Measurements from ENCODE around the gene RAB36. TPM values are rescaled to one million over a fixed set of nuclear protein-coding genes. Genes with fewer than 3 reads are reported as not detected.

The RAB36 gene
- polyA plus RNA-seq, 1 donor from 2014 or later, result 3.2 TPM

GRCh38 chr22:23196165-23196564 is 50.9 kb downstream of the RAB36 start:
- no peaks in the 10 kb centered on the region for H3F3A ChIP-seq (ENCODE audit: insufficient read depth, low read length, poor library complexity, severe bottlenecking)
- TF ChIP-seq EZH2 (IDR thresholded peaks at IDR 0.05; ENCODE audit: borderline replicate concordance, insufficient read depth, low read length, poor library complexity, severe bottlenecking), result no peak
- TF ChIP-seq POLR2AphosphoS5 (IDR thresholded peaks at IDR 0.05), result no peak
- no peak for TF ChIP-seq EP300 (conservative IDR thresholded peaks at IDR 0.05; ENCODE audit: poor library complexity, severe bottlenecking)
- TF ChIP-seq TAF1 (IDR thresholded peaks at IDR 0.05; ENCODE audit: low read depth), result no peak
- TF ChIP-seq SMC3 (conservative IDR thresholded peaks at IDR 0.05; ENCODE audit: poor library complexity), result no peak
- TF ChIP-seq CTCF (IDR thresholded peaks at IDR 0.05; ENCODE audit: poor library complexity, severe bottlenecking), result no peak
- no peak for TF ChIP-seq RAD21 (conservative IDR thresholded peaks at IDR 0.05)
- TF ChIP-seq MXI1 (conservative IDR thresholded peaks at IDR 0.05; ENCODE audit: poor library complexity, severe bottlenecking), result no peak
- TF ChIP-seq, protein P1, sequence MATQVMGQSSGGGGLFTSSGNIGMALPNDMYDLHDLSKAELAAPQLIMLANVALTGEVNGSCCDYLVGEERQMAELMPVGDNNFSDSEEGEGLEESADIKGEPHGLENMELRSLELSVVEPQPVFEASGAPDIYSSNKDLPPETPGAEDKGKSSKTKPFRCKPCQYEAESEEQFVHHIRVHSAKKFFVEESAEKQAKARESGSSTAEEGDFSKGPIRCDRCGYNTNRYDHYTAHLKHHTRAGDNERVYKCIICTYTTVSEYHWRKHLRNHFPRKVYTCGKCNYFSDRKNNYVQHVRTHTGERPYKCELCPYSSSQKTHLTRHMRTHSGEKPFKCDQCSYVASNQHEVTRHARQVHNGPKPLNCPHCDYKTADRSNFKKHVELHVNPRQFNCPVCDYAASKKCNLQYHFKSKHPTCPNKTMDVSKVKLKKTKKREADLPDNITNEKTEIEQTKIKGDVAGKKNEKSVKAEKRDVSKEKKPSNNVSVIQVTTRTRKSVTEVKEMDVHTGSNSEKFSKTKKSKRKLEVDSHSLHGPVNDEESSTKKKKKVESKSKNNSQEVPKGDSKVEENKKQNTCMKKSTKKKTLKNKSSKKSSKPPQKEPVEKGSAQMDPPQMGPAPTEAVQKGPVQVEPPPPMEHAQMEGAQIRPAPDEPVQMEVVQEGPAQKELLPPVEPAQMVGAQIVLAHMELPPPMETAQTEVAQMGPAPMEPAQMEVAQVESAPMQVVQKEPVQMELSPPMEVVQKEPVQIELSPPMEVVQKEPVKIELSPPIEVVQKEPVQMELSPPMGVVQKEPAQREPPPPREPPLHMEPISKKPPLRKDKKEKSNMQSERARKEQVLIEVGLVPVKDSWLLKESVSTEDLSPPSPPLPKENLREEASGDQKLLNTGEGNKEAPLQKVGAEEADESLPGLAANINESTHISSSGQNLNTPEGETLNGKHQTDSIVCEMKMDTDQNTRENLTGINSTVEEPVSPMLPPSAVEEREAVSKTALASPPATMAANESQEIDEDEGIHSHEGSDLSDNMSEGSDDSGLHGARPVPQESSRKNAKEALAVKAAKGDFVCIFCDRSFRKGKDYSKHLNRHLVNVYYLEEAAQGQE (IDR thresholded peaks at IDR 0.05; ENCODE audit: borderline replicate concordance), result no peak
- H3K9me3 ChIP-seq (ENCODE audit: low read length), result no peaks in the 10 kb centered on the region
- no peak overlapping the region for H3K9ac ChIP-seq (ENCODE audit: low read length)
- H2AFZ ChIP-seq (ENCODE audit: low read depth, low read length), result no peak overlapping the region
- H3K27me3 ChIP-seq (ENCODE audit: insufficient read depth, low read depth, low read length), result no peaks in the 10 kb centered on the region
- no peak overlapping the region for H3K4me3 ChIP-seq (ENCODE audit: low read length)
- no peak overlapping the region for H3K4me2 ChIP-seq (ENCODE audit: low read length)
- peaks cover 12% of the 10 kb centered on the region for H3K36me3 ChIP-seq (ENCODE audit: insufficient read depth, low read length)
- H4K20me1 ChIP-seq (ENCODE audit: insufficient read depth), result peaks cover 6% of the 10 kb centered on the region
- peaks cover 64% of the 10 kb centered on the region for H3K79me2 ChIP-seq (replicated peaks; ENCODE audit: insufficient read depth, low read length)
- no peaks in the 10 kb centered on the region for H3K9me2 ChIP-seq (ENCODE audit: insufficient read depth, low read length)
- H3K27ac ChIP-seq (ENCODE audit: low read length), result no peak overlapping the region

DNA sequence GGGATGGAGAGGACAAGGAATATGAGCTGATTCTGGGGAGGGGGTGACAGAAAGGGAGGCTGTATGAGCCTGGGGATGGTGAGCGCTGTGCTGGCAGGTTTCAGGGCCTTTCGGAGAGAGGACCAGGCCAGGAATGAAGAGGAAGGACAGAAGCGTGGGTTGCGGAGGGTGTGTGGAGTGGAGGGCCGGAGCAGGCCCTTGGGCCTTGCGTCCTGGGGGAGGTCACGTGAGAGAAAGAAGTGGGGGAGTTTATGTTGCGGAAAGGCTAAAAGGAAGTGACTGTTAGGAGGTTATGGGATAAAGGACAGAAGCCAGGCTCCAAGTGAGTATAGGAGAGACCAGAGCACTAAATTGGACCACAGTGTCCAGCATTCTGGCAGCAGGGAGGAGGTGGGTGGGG is 52.6 kb downstream of the RAB36 start:
- H3K27me3 ChIP-seq (ENCODE audit: insufficient read depth, low read depth, low read length), result no peaks in the 10 kb centered on the region
- no peak overlapping the region for H3K9ac ChIP-seq (ENCODE audit: low read length)
- TF ChIP-seq RAD21 (conservative IDR thresholded peaks at IDR 0.05) (no peak), SMC3 (conservative IDR thresholded peaks at IDR 0.05; ENCODE audit: poor library complexity) (no peak), MXI1 (conservative IDR thresholded peaks at IDR 0.05; ENCODE audit: poor library complexity, severe bottlenecking) (no peak), TAF1 (IDR thresholded peaks at IDR 0.05; ENCODE audit: low read depth) (no peak), EP300 (conservative IDR thresholded peaks at IDR 0.05; ENCODE audit: poor library complexity, severe bottlenecking) (no peak), CTCF (IDR thresholded peaks at IDR 0.05; ENCODE audit: poor library complexity, severe bottlenecking) (no peak), EZH2 (IDR thresholded peaks at IDR 0.05; ENCODE audit: borderline replicate concordance, insufficient read depth, low read length, poor library complexity, severe bottlenecking) (no peak), POLR2AphosphoS5 (IDR thresholded peaks at IDR 0.05) (no peak)
- TF ChIP-seq, protein P1 (IDR thresholded peaks at IDR 0.05; ENCODE audit: borderline replicate concordance), result no peak
- H2AFZ ChIP-seq (ENCODE audit: low read depth, low read length), result no peak overlapping the region
- no peaks in the 10 kb centered on the region for H3F3A ChIP-seq (ENCODE audit: insufficient read depth, low read length, poor library complexity, severe bottlenecking)
- no peak overlapping the region for H3K4me2 ChIP-seq (ENCODE audit: low read length)
- no peaks in the 10 kb centered on the region for H3K9me2 ChIP-seq (ENCODE audit: insufficient read depth, low read length)
- H3K4me3 ChIP-seq (ENCODE audit: low read length), result no peak overlapping the region
- H4K20me1 ChIP-seq (ENCODE audit: insufficient read depth), result peaks cover 3% of the 10 kb centered on the region
- no peaks in the 10 kb centered on the region for H3K9me3 ChIP-seq (ENCODE audit: low read length)
- peaks cover 49% of the 10 kb centered on the region for H3K79me2 ChIP-seq (replicated peaks; ENCODE audit: insufficient read depth, low read length)
- no peak overlapping the region for H3K27ac ChIP-seq (ENCODE audit: low read length)
- H3K36me3 ChIP-seq (ENCODE audit: insufficient read depth, low read length), result no peaks in the 10 kb centered on the region

All from neural cell (in vitro differentiated cells).